OCI-LY7 (cell line): Measurements from ENCODE around the gene MAL. TPM values are rescaled to one million over a fixed set of nuclear protein-coding genes. Genes with fewer than 3 reads are reported as not detected.

Experiments used
- BruUV-seq: library from RNA; stranded (reverse); fragments of 400-500 nt; replicated peaks from 2 replicates; lab custom pipeline; 2021; lab: Mats Ljungman, UMichigan
- CTCF ChIA-PET: fragments of 300-600 bp; sonication (Branson Sonifier 250); formaldehyde crosslinking; loops from one replicate; lab custom pipeline; 2022; ENCODE audit warnings: antibody characterized with exemption; ENCODE audit not compliant: unreplicated experiment; lab: Charles Lee
- POLR2A ChIA-PET: fragments of 300-600 bp; sonication (Branson Sonifier 250); formaldehyde crosslinking; loops from one replicate; lab custom pipeline; 2022; ENCODE audit warnings: antibody characterized with exemption; lab: Charles Lee
- DNase-seq: peaks from one replicate; pipeline ENCODE4 v3.0.0-alpha.2; 2015; ENCODE audit warnings: low spot score
- H2AFZ ChIP-seq: fragments of 200-600 bp; sonication (generic), shearing (Covaris generic); 2 replicates; pipeline ENCODE4 v1.6.1; 2014; ENCODE audit warnings: mild to moderate bottlenecking, antibody characterized with exemption, low read length, moderate library complexity
- H3K27ac ChIP-seq: fragments of 200-600 bp; sonication (generic); 2 replicates; pipeline ENCODE4 v1.5.1; 2014; ENCODE audit warnings: mixed run types, low read depth, mild to moderate bottlenecking, moderate library complexity, low read length, inconsistent platforms; ENCODE audit not compliant: poor library complexity, severe bottlenecking
- H3K36me3 ChIP-seq: fragments of 200-600 bp; sonication (generic); 2 replicates; pipeline ENCODE4 v1.6.1; 2014; ENCODE audit warnings: mild to moderate bottlenecking, antibody characterized with exemption, low read length, moderate library complexity, mixed read lengths; ENCODE audit not compliant: insufficient read depth
- H3K4me1 ChIP-seq: fragments of 200-600 bp; sonication (generic); 2 replicates; pipeline ENCODE4 v1.5.1; 2014; ENCODE audit warnings: mild to moderate bottlenecking, low read length; ENCODE audit not compliant: insufficient read depth, poor library complexity, severe bottlenecking
- H3K4me2 ChIP-seq: fragments of 200-600 bp; sonication (generic); 2 replicates; pipeline ENCODE4 v1.6.1; 2014; ENCODE audit warnings: mild to moderate bottlenecking, low read length
- H3K4me3 ChIP-seq: fragments of 200-600 bp; sonication (generic); 2 replicates; pipeline ENCODE4 v1.5.1; 2014; ENCODE audit warnings: mild to moderate bottlenecking, low read depth, low read length; ENCODE audit not compliant: poor library complexity, severe bottlenecking
- H3K79me2 ChIP-seq: fragments of 200-600 bp; sonication (generic); 2 replicates; pipeline ENCODE4 v1.6.1; 2016; ENCODE audit warnings: low read depth, mild to moderate bottlenecking, low read length, moderate library complexity, mixed read lengths; ENCODE audit not compliant: insufficient read depth
- H3K9me2 ChIP-seq: fragments of 200-600 bp; sonication (generic); 2 replicates; pipeline ENCODE4 v1.6.1; 2016; ENCODE audit warnings: mild to moderate bottlenecking, low read length, mixed read lengths; ENCODE audit not compliant: insufficient read depth
- H3K9me3 ChIP-seq: fragments of 200-600 bp; sonication (generic); 2 replicates; pipeline ENCODE4 v1.6.1; 2014; ENCODE audit warnings: mild to moderate bottlenecking, mixed run types, low read length, mixed read lengths
- H4K20me1 ChIP-seq: fragments of 200-600 bp; sonication (generic); 2 replicates; pipeline ENCODE4 v1.6.1; 2014; ENCODE audit warnings: mild to moderate bottlenecking, antibody characterized with exemption, low read length, moderate library complexity, mixed read lengths; ENCODE audit not compliant: insufficient read depth
- CTCF ChIP-seq: fragments of 200-600 bp; sonication (generic); conservative IDR thresholded peaks from 2 replicates; pipeline ENCODE4 v1.5.1; 2014; ENCODE audit warnings: mild to moderate bottlenecking, antibody characterized with exemption, low read length, moderate library complexity, mixed read lengths
- EZH2phosphoT487 ChIP-seq: fragments of 200-600 bp; sonication (generic); IDR thresholded peaks from 2 replicates; pipeline ENCODE4 v1.6.1; 2018; ENCODE audit warnings: low read depth, borderline replicate concordance, mild to moderate bottlenecking, mixed run types, antibody characterized with exemption, low read length, moderate library complexity, mixed read lengths
- intact Hi-C: fragments of 100-400 bp; cut with micrococcal nuclease; formaldehyde crosslinking; loops from one replicate; pipeline ENCODE4 v1.10.0; 2022; ENCODE audit not compliant: unreplicated experiment
- total RNA-seq, 2 experiments: library from RNA; depleted of rRNA in 1 of 2; stranded (reverse); fragments of >200 nt in 1 of 2; shearing (Covaris generic) in 1 of 2; gene quantifications; 2 replicates each; pipeline ENCODE4 v1.2.3, GENCODE V29; 2014 to 2022

MAL gene
- total RNA-seq, 2 experiments from 2014 or later: not detected

GRCh38 chr2:95026471-95027368, 1.2 kb downstream of the MAL start:
- H3K27ac ChIP-seq: no peak overlapping the region
- H2AFZ ChIP-seq: no peak overlapping the region
- H3K36me3 ChIP-seq: no peaks in the 10 kb centered on the region
- ChIA-PET CTCF (no interaction called here), POLR2A (no interaction called here)
- H3K4me2 ChIP-seq: no peak overlapping the region
- TF ChIP-seq CTCF: no peak
- H3K4me1 ChIP-seq: no peaks in the 10 kb centered on the region
- BruUV-seq: no TSS peak
- H3K9me3 ChIP-seq: no peaks in the 10 kb centered on the region
- H3K79me2 ChIP-seq: no peaks in the 10 kb centered on the region
- no peak for DNase-seq
- H3K4me3 ChIP-seq: no peak overlapping the region
- intact Hi-C loops: no loop called here
- no peaks in the 10 kb centered on the region for H3K9me2 ChIP-seq
- no peaks in the 10 kb centered on the region for H4K20me1 ChIP-seq

GRCh38 chr2:95027369-95027720, 1.8 kb downstream of the MAL start:
- Histone ChIP-seq H4K20me1 (no peaks in the 10 kb centered on the region), H3K9me2 (no peaks in the 10 kb centered on the region), H3K4me3 (no peak overlapping the region), H3K36me3 (no peaks in the 10 kb centered on the region), H3K4me1 (no peaks in the 10 kb centered on the region), H3K9me3 (no peaks in the 10 kb centered on the region), H3K27ac (no peak overlapping the region), H2AFZ (no peak overlapping the region), H3K79me2 (no peaks in the 10 kb centered on the region), H3K4me2 (no peak overlapping the region)
- CTCF ChIA-PET: no interaction called here
- intact Hi-C loops: no loop called here
- no peak for DNase-seq
- POLR2A ChIA-PET: no interaction called here
- BruUV-seq: no TSS peak
- TF ChIP-seq EZH2phosphoT487: no peak
- TF ChIP-seq CTCF: no peak

DNA sequence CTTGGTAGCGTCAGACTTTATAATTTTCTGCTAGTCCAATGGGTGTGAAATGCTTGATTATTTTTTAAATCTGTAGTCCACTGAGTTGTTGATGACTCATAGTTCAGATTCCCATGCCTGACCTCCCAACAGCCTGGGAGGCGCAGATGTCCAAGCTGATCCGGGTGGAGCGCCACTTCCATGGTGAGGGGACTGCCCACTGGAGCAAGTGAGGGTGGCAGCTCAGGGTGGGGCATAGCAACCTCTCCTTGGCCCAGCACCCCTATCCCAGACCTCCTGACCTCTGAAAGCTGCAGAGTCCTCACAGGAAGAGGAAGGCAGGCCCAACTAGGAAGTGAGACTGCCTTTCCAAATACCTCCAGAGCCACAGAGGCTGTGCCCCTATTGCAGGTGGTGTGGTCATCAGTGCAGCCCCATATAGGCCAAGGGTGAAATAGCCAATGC, 4.4 kb downstream of the MAL start:
- Histone ChIP-seq H3K4me2 (no peak overlapping the region), H3K27ac (no peak overlapping the region), H3K9me2 (no peaks in the 10 kb centered on the region), H3K79me2 (no peaks in the 10 kb centered on the region), H3K4me3 (no peak overlapping the region), H3K4me1 (no peaks in the 10 kb centered on the region), H3K9me3 (no peaks in the 10 kb centered on the region), H3K36me3 (no peaks in the 10 kb centered on the region), H4K20me1 (no peaks in the 10 kb centered on the region), H2AFZ (no peak overlapping the region)
- ChIA-PET CTCF (no interaction called here), POLR2A (no interaction called here)
- intact Hi-C loops: no loop called here
- BruUV-seq: no TSS peak
- no peak for DNase-seq
- TF ChIP-seq CTCF (no peak), EZH2phosphoT487 (no peak)
